ENCODE measurements around the gene RHBDF1.

Gene RHBDF1

DNA sequence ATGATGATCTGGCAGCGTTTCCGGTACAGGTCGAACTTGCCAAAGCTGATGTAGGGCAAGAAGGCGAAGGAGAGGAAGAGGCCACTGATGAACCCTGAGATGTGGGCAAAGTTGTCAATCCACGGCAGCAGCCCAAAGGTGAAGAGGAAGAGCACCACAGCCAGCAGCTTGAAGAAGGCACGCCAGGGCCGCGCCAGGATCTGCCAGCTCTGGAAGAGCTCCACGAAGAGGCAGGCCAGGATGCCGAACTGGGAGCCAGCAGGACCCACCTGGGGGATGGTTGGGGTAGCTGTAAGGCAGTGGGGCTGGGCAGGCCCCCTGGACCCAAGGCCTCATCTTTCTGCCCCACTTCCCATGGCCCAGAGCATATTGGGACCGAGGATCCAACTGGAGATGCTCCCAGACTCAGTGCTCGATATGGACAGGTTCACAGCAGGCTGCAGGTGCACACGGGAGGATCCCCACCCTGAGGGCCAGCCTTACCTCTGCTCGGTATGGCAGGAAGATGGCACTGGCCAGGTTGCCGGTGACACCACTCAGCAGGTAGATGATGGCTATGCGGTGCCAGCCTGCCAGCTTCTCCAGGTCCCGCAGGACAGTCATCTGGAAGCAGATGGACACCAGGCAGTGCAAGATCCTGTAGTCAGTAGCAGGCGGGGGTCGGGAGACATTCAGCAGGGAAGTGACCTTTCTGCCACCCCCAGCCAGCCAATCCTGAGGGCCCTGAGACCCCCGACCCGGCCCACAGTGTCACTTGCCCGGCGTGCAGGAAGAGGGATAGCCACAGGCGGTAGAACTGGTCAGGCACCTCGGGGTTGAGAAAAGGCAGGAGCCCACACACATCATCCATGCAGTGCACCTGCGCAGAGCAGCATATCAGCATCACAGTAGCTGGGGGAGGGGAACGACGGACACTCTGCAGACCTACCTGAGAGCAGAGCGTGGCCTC, 13.7 kb downstream of the RHBDF1 start:
- TF ChIP-seq, protein P1, sequence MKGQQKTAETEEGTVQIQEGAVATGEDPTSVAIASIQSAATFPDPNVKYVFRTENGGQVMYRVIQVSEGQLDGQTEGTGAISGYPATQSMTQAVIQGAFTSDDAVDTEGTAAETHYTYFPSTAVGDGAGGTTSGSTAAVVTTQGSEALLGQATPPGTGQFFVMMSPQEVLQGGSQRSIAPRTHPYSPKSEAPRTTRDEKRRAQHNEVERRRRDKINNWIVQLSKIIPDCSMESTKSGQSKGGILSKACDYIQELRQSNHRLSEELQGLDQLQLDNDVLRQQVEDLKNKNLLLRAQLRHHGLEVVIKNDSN (IDR thresholded peaks at IDR 0.05) = no peak
- TF ChIP-seq TAF1 (IDR thresholded peaks at IDR 0.05; ENCODE audit: low read depth) (0 out of 2 replicates have a peak, but pooled peaks have one; percentile 21), NFIC (IDR thresholded peaks at IDR 0.05) (no peak), RAD21 (IDR thresholded peaks at IDR 0.05; ENCODE audit: low read depth) (no peak)

DNA sequence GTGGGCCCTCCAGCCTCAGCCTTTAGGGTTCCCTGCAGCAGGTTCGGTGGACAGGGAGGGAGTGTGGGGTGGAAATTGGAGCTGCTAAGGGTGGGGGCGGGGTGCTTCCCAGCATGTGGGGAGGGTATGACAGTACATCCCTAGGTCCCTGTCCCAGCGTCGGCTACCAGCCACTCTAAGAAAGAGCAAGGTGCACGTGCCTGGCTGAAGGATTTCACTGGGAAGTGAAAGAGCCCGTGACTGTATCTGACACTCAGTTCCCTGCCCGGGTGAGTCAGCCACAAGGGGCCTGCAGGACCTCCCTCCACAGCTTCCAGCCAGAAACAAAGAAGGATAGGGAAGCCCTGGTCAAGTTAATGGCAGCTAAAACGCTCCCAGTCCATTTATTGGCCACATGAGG, 14.7 kb downstream of the RHBDF1 start:
- TF ChIP-seq CEBPB (IDR thresholded peaks at IDR 0.05) (no peak), TCF12 (IDR thresholded peaks at IDR 0.05; ENCODE audit: low read depth) (no peak), TEAD4 (IDR thresholded peaks at IDR 0.05) (no peak), NFIC (IDR thresholded peaks at IDR 0.05) (no peak), EP300 (IDR thresholded peaks at IDR 0.05; ENCODE audit: borderline replicate concordance) (no peak), RAD21 (IDR thresholded peaks at IDR 0.05; ENCODE audit: low read depth) (no peak)

DNA sequence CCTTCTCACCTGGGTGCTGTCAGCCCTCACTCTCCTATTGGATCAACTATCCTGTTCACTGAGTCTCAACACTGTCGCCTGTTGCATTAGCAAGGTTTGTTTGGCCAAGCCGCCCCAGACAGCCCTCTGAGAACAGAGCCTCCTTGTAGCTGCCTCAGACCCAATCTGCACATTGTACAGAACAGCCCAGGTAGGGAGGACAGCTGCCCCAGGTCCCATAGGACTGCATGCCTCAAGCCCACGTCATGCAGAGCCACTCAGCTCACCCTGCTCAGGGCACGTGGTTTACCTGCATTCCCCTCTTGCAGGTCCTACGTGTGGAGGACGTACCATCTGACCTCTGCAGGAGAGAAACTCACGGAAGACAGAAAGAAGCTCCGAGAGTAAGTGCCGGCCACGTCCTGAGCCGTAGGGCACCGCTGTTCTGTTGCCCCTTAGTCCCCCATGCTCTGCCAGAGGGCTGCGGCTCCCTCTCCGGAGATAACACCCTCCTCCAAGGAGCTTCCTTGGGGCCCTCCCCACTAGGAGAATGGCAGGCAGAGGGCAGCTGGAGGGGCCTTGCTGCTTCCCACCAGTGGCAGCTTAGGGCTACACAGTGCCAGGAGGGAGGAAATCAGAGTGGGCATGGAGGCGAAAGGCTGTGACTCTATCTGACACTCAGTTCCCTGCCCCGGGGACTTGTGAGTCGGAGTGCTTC, 16.1 kb downstream of the RHBDF1 start:
- no peak for TF ChIP-seq EP300 (IDR thresholded peaks at IDR 0.05; ENCODE audit: borderline replicate concordance)
- no peak for TF ChIP-seq TAF1 (IDR thresholded peaks at IDR 0.05; ENCODE audit: low read depth)
- no peak for TF ChIP-seq EGR1 (IDR thresholded peaks at IDR 0.05)
- TF ChIP-seq CREB1 (IDR thresholded peaks at IDR 0.05; ENCODE audit: low read depth) = no peak
- TF ChIP-seq TEAD4 (IDR thresholded peaks at IDR 0.05) = no peak
- TF ChIP-seq NFIC (IDR thresholded peaks at IDR 0.05) = no peak
- no peak for TF ChIP-seq RAD21 (IDR thresholded peaks at IDR 0.05; ENCODE audit: low read depth)
- TF ChIP-seq YY1 (IDR thresholded peaks at IDR 0.05; ENCODE audit: low read depth) = no peak
- TF ChIP-seq, protein P2, sequence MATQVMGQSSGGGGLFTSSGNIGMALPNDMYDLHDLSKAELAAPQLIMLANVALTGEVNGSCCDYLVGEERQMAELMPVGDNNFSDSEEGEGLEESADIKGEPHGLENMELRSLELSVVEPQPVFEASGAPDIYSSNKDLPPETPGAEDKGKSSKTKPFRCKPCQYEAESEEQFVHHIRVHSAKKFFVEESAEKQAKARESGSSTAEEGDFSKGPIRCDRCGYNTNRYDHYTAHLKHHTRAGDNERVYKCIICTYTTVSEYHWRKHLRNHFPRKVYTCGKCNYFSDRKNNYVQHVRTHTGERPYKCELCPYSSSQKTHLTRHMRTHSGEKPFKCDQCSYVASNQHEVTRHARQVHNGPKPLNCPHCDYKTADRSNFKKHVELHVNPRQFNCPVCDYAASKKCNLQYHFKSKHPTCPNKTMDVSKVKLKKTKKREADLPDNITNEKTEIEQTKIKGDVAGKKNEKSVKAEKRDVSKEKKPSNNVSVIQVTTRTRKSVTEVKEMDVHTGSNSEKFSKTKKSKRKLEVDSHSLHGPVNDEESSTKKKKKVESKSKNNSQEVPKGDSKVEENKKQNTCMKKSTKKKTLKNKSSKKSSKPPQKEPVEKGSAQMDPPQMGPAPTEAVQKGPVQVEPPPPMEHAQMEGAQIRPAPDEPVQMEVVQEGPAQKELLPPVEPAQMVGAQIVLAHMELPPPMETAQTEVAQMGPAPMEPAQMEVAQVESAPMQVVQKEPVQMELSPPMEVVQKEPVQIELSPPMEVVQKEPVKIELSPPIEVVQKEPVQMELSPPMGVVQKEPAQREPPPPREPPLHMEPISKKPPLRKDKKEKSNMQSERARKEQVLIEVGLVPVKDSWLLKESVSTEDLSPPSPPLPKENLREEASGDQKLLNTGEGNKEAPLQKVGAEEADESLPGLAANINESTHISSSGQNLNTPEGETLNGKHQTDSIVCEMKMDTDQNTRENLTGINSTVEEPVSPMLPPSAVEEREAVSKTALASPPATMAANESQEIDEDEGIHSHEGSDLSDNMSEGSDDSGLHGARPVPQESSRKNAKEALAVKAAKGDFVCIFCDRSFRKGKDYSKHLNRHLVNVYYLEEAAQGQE (IDR thresholded peaks at IDR 0.05; ENCODE audit: low read depth) = no peak
- TF ChIP-seq TCF12 (IDR thresholded peaks at IDR 0.05; ENCODE audit: low read depth) = no peak
- no peak for TF ChIP-seq CEBPB (IDR thresholded peaks at IDR 0.05)
- TF ChIP-seq ZBTB7A (IDR thresholded peaks at IDR 0.05; ENCODE audit: low read depth) = no peak
- TF ChIP-seq, protein P3, sequence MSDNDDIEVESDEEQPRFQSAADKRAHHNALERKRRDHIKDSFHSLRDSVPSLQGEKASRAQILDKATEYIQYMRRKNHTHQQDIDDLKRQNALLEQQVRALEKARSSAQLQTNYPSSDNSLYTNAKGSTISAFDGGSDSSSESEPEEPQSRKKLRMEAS (IDR thresholded peaks at IDR 0.05) = no peak
- no peak for TF ChIP-seq FOXM1 (IDR thresholded peaks at IDR 0.05; ENCODE audit: borderline replicate concordance, low read depth)
- TF ChIP-seq, protein P1 (IDR thresholded peaks at IDR 0.05) = no peak

DNA sequence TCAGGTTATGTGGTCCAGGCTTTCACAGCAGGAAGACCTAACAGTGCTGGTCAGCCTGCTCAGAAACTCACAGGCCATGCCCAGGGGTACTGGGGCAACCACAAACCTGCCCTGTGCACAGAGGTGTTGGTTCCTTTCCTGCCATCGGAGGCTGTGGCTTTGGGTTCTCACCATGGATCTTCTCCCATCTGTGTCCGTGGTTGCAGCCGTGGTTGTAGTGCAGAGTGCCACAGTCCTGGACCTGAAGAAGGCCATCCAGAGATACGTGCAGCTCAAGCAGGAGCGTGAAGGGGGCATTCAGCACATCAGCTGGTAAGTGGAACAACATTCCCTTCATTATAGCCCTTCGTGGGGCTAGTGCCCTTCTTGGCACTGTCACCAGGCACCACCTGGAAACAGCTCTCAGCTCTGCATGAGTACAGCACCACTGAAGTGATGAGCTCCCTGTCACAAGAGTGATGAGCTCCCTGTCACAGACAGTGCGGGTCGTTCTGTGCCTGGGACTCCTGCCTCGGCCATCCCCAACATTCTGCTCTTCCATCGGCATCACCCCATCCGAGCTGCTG, 16.8 kb downstream of the RHBDF1 start:
- no peak for TF ChIP-seq TAF1 (IDR thresholded peaks at IDR 0.05; ENCODE audit: low read depth)
- TF ChIP-seq TCF12 (IDR thresholded peaks at IDR 0.05; ENCODE audit: low read depth) = no peak
- TF ChIP-seq, protein P2 (IDR thresholded peaks at IDR 0.05; ENCODE audit: low read depth) = no peak

DNA sequence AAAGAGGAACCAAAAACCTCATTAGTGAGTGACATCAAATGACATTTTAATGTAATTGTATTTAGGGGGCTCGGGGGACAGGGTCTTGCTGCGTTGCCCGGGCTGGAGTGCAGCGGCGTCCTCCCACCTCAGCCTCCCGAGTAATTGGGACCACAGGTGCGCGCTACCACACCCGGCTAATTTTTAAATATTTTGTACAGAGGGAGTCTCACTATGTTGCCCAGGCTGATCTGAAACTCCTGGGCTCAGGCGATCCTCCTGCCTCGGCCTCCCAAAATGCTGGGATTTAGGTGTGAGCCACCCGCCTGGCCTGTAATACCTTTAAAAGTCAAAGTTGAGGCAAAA, 18.2 kb downstream of the RHBDF1 start:
- TF ChIP-seq FOXM1 (IDR thresholded peaks at IDR 0.05; ENCODE audit: borderline replicate concordance, low read depth) (no peak), EP300 (IDR thresholded peaks at IDR 0.05; ENCODE audit: borderline replicate concordance) (no peak), TAF1 (IDR thresholded peaks at IDR 0.05; ENCODE audit: low read depth) (no peak), ZBTB7A (IDR thresholded peaks at IDR 0.05; ENCODE audit: low read depth) (no peak), CEBPB (IDR thresholded peaks at IDR 0.05) (no peak), TEAD4 (IDR thresholded peaks at IDR 0.05) (no peak), RAD21 (IDR thresholded peaks at IDR 0.05; ENCODE audit: low read depth) (no peak), TCF12 (IDR thresholded peaks at IDR 0.05; ENCODE audit: low read depth) (no peak)
- TF ChIP-seq, protein P1 (IDR thresholded peaks at IDR 0.05) = no peak
